Activated CD4-positive, alpha-beta T cell treated with anti-CD3 and anti-CD28 coated beads for 36 hours (primary cell): Measurements from ENCODE around the gene NEDD4L. TPM values are rescaled to one million over a fixed set of nuclear protein-coding genes. Genes with fewer than 3 reads are reported as not detected.

Source experiments
- ATAC-seq: fragments of 200-7000 bp; cut with Tn5 transposase; one replicate; pipeline ENCODE4 v1.10.0; 2021; ENCODE audit warnings: mild to moderate bottlenecking, moderate library complexity
- CTCF ChIA-PET: fragments of 350-600 bp; sonication (Branson Sonifier 250); formaldehyde crosslinking; loops from one replicate; lab custom pipeline; 2021; ENCODE audit warnings: antibody characterized with exemption; lab: Charles Lee
- POLR2A ChIA-PET: fragments of 350-600 bp; sonication (Branson Sonifier 250); formaldehyde crosslinking; loops from one replicate; lab custom pipeline; 2021; ENCODE audit warnings: antibody characterized with exemption, inconsistent platforms; lab: Charles Lee
- DNase-seq: peaks from one replicate; pipeline ENCODE4 v3.0.0-alpha.2; 2020
- H3K27ac Mint-ChIP-seq: one replicate; pipeline ENCODE4 v1.8.0; 2021; ENCODE audit warnings: mixed read lengths
- H3K27me3 Mint-ChIP-seq: one replicate; pipeline ENCODE4 v1.8.0; 2021; ENCODE audit warnings: mixed read lengths
- H3K36me3 Mint-ChIP-seq: one replicate; pipeline ENCODE4 v1.8.0; 2021; ENCODE audit warnings: low read depth, mixed read lengths
- H3K4me1 Mint-ChIP-seq: one replicate; pipeline ENCODE4 v1.8.0; 2021; ENCODE audit warnings: mixed read lengths
- H3K4me3 Mint-ChIP-seq: one replicate; pipeline ENCODE4 v1.8.0; 2021; ENCODE audit warnings: mild to moderate bottlenecking, moderate library complexity, mixed read lengths
- H3K9me3 Mint-ChIP-seq: one replicate; pipeline ENCODE4 v1.8.0; 2021; ENCODE audit warnings: low read depth, mixed read lengths
- intact Hi-C, 2 experiments: fragments of 100-400 bp; cut with DNase I in 1 of 2; cut with micrococcal nuclease in 1 of 2; formaldehyde crosslinking; loops; one replicate each; pipeline versions ENCODE4 v1.14.2 to v1.15.1; 2022 to 2024; cut with DNase I, micrococcal nuclease
- total RNA-seq, 2 experiments: library from RNA; stranded (reverse); gene quantifications; one replicate each; pipeline ENCODE4 v1.2.3, GENCODE V29; 2021

NEDD4L gene
- total RNA-seq, 2 experiments from 2014 or later = 6.4 to 6.8 TPM

- ChIA-PET CTCF (interaction anchor here (1.1 to 2.7 kb wide), 4 partner anchors 11 to 81 kb away, joined by 3 to 18 read pairs (median 3); partner anchors contain the start of gene NEDD4L), POLR2A (no interaction called here)
- H3K27me3 Mint-ChIP-seq = no peaks in the 10 kb centered on the region
- no peak overlapping the region for H3K4me3 Mint-ChIP-seq
- intact Hi-C loops = loop anchor here in 1 of 2 experiments (5.0 to 10.0 kb wide), 3 partner anchors 152 to 567 kb away; partner anchors contain the start of gene NARS1
- H3K27ac Mint-ChIP-seq = no peak overlapping the region
- ATAC-seq (no peak), DNase-seq (no peak)
- no peaks in the 10 kb centered on the region for H3K4me1 Mint-ChIP-seq
- no peaks in the 10 kb centered on the region for H3K9me3 Mint-ChIP-seq
- no peaks in the 10 kb centered on the region for H3K36me3 Mint-ChIP-seq
Measured at GRCh38 chr18:58124475-58124874, 80.4 kb downstream of the NEDD4L start.

GRCh38 chr18:58125183-58125582, 81.2 kb downstream of the NEDD4L start:
- Mint-ChIP-seq H3K27me3 (no peaks in the 10 kb centered on the region), H3K27ac (no peak overlapping the region), H3K4me3 (no peak overlapping the region), H3K9me3 (no peaks in the 10 kb centered on the region), H3K36me3 (no peaks in the 10 kb centered on the region), H3K4me1 (no peaks in the 10 kb centered on the region)
- intact Hi-C loops = loop anchor here in 1 of 2 experiments (10.0 kb wide), 1 partner anchor 500 kb away; the partner anchor contains the start of gene NARS1
- ChIA-PET CTCF (interaction anchor here (1.1 to 2.7 kb wide), 3 partner anchors 11 to 75 kb away, joined by 3 to 18 read pairs (median 3); no protein-coding TSS in a partner anchor), POLR2A (no interaction called here)
- DNase-seq (no peak), ATAC-seq (no peak)

GRCh38 chr18:58125756-58126155, 81.7 kb downstream of the NEDD4L start:
- H3K9me3 Mint-ChIP-seq = no peaks in the 10 kb centered on the region
- ATAC-seq = no peak
- no peak for DNase-seq
- H3K27ac Mint-ChIP-seq = no peak overlapping the region
- no peaks in the 10 kb centered on the region for H3K4me1 Mint-ChIP-seq
- H3K36me3 Mint-ChIP-seq = no peaks in the 10 kb centered on the region
- intact Hi-C loops = loop anchor here in 1 of 2 experiments (10.0 kb wide), 1 partner anchor 501 kb away; the partner anchor contains the start of gene NARS1
- POLR2A ChIA-PET = no interaction called here
- H3K27me3 Mint-ChIP-seq = no peaks in the 10 kb centered on the region
- CTCF ChIA-PET = interaction anchor here (0.7 to 2.7 kb wide), 3 partner anchors 10 to 76 kb away, joined by 3 to 18 read pairs (median 3); no protein-coding TSS in a partner anchor
- H3K4me3 Mint-ChIP-seq = no peak overlapping the region

- ChIA-PET CTCF (interaction anchor here (0.6 to 0.7 kb wide), 2 partner anchors 85 to 169 kb away, joined by 3 read pairs; partner anchors contain the start of gene NEDD4L), POLR2A (no interaction called here)
- ATAC-seq (no peak), DNase-seq (no peak)
- intact Hi-C loops = loop anchor here in 1 of 2 experiments (10.0 kb wide), 1 partner anchor 504 kb away; the partner anchor contains the start of gene NARS1
- no peaks in the 10 kb centered on the region for H3K36me3 Mint-ChIP-seq
- no peaks in the 10 kb centered on the region for H3K4me1 Mint-ChIP-seq
- H3K27me3 Mint-ChIP-seq = no peaks in the 10 kb centered on the region
- H3K27ac Mint-ChIP-seq = no peak overlapping the region
- no peaks in the 10 kb centered on the region for H3K9me3 Mint-ChIP-seq
- H3K4me3 Mint-ChIP-seq = no peak overlapping the region
Measured at GRCh38 chr18:58128381-58129374, 84.7 kb downstream of the NEDD4L start.

- H3K27me3 Mint-ChIP-seq = peaks cover 7% of the 10 kb centered on the region
- no peak for ATAC-seq
- intact Hi-C loops = no loop called here
- H3K36me3 Mint-ChIP-seq = no peaks in the 10 kb centered on the region
- DNase-seq = no peak
- no peaks in the 10 kb centered on the region for H3K9me3 Mint-ChIP-seq
- peaks cover 7% of the 10 kb centered on the region for H3K4me1 Mint-ChIP-seq
- POLR2A ChIA-PET = no interaction called here
- CTCF ChIA-PET = interaction anchor here (0.5 to 1.2 kb wide), 2 partner anchors 89 to 251 kb away, joined by 3 read pairs; partner anchors contain the start of gene NEDD4L
- no peak overlapping the region for H3K27ac Mint-ChIP-seq
- H3K4me3 Mint-ChIP-seq = no peak overlapping the region
Measured at GRCh38 chr18:58132595-58133261, 88.7 kb downstream of the NEDD4L start.

GRCh38 chr18:58135183-58135641, 91.2 kb downstream of the NEDD4L start:
- DNase-seq (no peak), ATAC-seq (peak; percentile 49)
- Mint-ChIP-seq H3K27ac (no peak overlapping the region), H3K27me3 (peaks cover 7% of the 10 kb centered on the region), H3K4me1 (peaks cover 7% of the 10 kb centered on the region), H3K9me3 (no peaks in the 10 kb centered on the region), H3K4me3 (no peak overlapping the region), H3K36me3 (no peaks in the 10 kb centered on the region)
- intact Hi-C loops = loop anchor here (1.0 to 5.0 kb wide), 5 partner anchors 88 to 254 kb away; no protein-coding TSS in a partner anchor
- CTCF ChIA-PET = interaction anchor here (0.9 to 2.1 kb wide), 10 partner anchors 10 to 253 kb away, joined by 3 to 18 read pairs (median 3); partner anchors contain the start of gene NEDD4L
- POLR2A ChIA-PET = no interaction called here

GRCh38 chr18:58135701-58136331, 91.8 kb downstream of the NEDD4L start:
- Mint-ChIP-seq H3K4me3 (no peak overlapping the region), H3K27ac (no peak overlapping the region), H3K36me3 (no peaks in the 10 kb centered on the region), H3K27me3 (peaks cover 7% of the 10 kb centered on the region), H3K4me1 (peaks cover 7% of the 10 kb centered on the region), H3K9me3 (no peaks in the 10 kb centered on the region)
- DNase-seq (peak; percentile 72), ATAC-seq (peak; percentile 84)
- ChIA-PET CTCF (interaction anchor here (0.6 to 2.1 kb wide), 14 partner anchors 10 to 492 kb away, joined by 3 to 18 read pairs (median 4); partner anchors contain the start of gene NEDD4L), POLR2A (no interaction called here)
- intact Hi-C loops = loop anchor here (1.0 to 5.0 kb wide), 5 partner anchors 89 to 255 kb away; no protein-coding TSS in a partner anchor

GRCh38 chr18:58136879-58137278, 92.9 kb downstream of the NEDD4L start:
- ATAC-seq = no peak
- peaks cover 7% of the 10 kb centered on the region for H3K27me3 Mint-ChIP-seq
- CTCF ChIA-PET = interaction anchor here (0.6 to 2.1 kb wide), 12 partner anchors 11 to 305 kb away, joined by 3 to 18 read pairs (median 4); partner anchors contain the start of gene NEDD4L
- H3K36me3 Mint-ChIP-seq = no peaks in the 10 kb centered on the region
- peaks cover 7% of the 10 kb centered on the region for H3K4me1 Mint-ChIP-seq
- H3K9me3 Mint-ChIP-seq = no peaks in the 10 kb centered on the region
- H3K27ac Mint-ChIP-seq = no peak overlapping the region
- H3K4me3 Mint-ChIP-seq = no peak overlapping the region
- POLR2A ChIA-PET = interaction anchor here (0.9 kb wide), 1 partner anchor 202 kb away, joined by 4 read pairs; no protein-coding TSS in a partner anchor
- intact Hi-C loops = loop anchor here in 1 of 2 experiments (5.0 kb wide), 2 partner anchors 90 to 255 kb away; no protein-coding TSS in a partner anchor
- no peak for DNase-seq

- H3K36me3 Mint-ChIP-seq = no peaks in the 10 kb centered on the region
- POLR2A ChIA-PET = no interaction called here
- ATAC-seq (no peak), DNase-seq (no peak)
- H3K4me3 Mint-ChIP-seq = no peak overlapping the region
- H3K4me1 Mint-ChIP-seq = peaks cover 7% of the 10 kb centered on the region
- no peaks in the 10 kb centered on the region for H3K9me3 Mint-ChIP-seq
- no peak overlapping the region for H3K27ac Mint-ChIP-seq
- H3K27me3 Mint-ChIP-seq = peaks cover 9% of the 10 kb centered on the region
- CTCF ChIA-PET = no interaction called here
- intact Hi-C loops = loop anchor here in 1 of 2 experiments (5.0 kb wide), 2 partner anchors 92 to 257 kb away; no protein-coding TSS in a partner anchor
Measured at GRCh38 chr18:58139459-58140386, 95.7 kb downstream of the NEDD4L start.
